Stomach (tissue), 4 donors: Measurements from ENCODE around the gene NPAS3.

Source experiments
- CTCF ChIP-seq, 7 experiments: fragments of 450-650 bp in 4 of 7; fragments of 200-600 bp in 3 of 7; sonication (generic) in 3 of 7; IDR thresholded peaks; one replicate each; pipeline ENCODE4 v1.5.1; 2016 to 2019; ENCODE audit warnings: antibody characterized with exemption in 7 of 7, control low read depth in 2 of 7, mild to moderate bottlenecking in 1 of 7
- EP300 ChIP-seq: sonication (generic); formaldehyde crosslinking; IDR thresholded peaks from one replicate; pipeline ENCODE4 v1.6.1; 2017; ENCODE audit warnings: antibody characterized with exemption
- POLR2A ChIP-seq, 4 donors: fragments of 450-650 bp; IDR thresholded peaks; one replicate each; pipeline ENCODE4 v1.6.1; 2016; ENCODE audit warnings: antibody characterized with exemption in 4 of 4, control low read depth in 2 of 4, mild to moderate bottlenecking in 1 of 4, moderate library complexity in 1 of 4

DNA sequence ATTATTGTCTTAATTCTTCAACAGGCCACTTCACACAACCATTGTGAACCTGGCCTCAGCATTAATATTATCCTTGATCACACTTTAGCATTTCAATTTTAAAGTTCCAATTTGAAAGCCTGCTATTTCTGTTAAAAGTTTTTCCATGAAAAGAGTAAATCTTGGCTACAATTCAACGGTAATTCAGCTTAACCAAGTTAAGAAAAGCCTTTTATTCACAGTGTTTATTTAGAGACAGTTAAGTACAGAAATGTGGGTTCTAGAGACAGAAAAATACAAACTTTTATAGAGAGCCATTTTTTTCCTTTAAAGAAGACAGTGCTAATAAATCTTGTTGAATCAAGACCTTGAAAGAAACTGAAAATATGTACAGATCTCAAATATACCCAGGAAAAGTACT lies 103.9 kb downstream of the NPAS3 start:
- TF ChIP-seq POLR2A (IDR thresholded peaks at IDR 0.05) (no peak), CTCF (IDR thresholded peaks at IDR 0.05) (no peak), EP300 (no peak)
